ENCODE measurements around the gene TGFBR3.

The TGFBR3 gene

DNA sequence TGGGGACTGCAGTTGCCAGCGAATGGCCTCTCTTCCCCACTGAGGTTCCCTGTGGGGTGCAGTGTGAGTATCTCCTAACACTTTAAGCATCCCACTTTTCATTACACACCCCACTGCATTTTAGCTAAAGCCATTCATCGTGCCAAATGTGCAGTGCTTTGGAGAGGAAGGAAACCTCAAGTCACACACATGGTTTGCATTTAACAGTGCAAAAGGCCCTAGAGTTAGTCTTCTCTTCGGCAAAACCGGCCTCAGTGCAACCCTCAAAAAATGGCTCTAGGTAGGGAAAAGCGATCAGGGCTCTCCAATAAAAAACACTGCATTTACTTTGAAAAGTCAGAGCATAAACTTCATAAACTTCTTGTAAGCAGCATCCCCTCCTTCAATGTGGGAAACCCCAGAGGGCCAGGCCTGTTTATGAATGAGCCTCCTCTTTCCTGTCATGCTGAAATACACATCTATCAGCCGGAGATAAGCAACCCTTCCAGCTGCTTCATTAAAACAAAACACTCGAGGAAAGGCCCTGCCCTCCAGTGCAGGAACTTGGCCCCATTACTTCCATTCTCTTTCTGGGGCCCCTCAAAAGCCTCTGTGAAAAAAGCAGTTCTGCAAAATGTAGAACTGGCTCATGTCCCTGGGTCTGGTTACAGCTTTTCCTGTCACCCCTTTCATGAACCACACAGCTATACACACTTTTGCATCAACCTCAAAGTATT lies 201.3 kb downstream of the TGFBR3 start:
- H3K4me3 ChIP-seq (ENCODE audit: low read depth in 1 of 2, low read length in 1 of 2) = no peak overlapping the region
- no peaks in the 10 kb centered on the region for H3K27me3 ChIP-seq
- TF ChIP-seq, protein P1, sequence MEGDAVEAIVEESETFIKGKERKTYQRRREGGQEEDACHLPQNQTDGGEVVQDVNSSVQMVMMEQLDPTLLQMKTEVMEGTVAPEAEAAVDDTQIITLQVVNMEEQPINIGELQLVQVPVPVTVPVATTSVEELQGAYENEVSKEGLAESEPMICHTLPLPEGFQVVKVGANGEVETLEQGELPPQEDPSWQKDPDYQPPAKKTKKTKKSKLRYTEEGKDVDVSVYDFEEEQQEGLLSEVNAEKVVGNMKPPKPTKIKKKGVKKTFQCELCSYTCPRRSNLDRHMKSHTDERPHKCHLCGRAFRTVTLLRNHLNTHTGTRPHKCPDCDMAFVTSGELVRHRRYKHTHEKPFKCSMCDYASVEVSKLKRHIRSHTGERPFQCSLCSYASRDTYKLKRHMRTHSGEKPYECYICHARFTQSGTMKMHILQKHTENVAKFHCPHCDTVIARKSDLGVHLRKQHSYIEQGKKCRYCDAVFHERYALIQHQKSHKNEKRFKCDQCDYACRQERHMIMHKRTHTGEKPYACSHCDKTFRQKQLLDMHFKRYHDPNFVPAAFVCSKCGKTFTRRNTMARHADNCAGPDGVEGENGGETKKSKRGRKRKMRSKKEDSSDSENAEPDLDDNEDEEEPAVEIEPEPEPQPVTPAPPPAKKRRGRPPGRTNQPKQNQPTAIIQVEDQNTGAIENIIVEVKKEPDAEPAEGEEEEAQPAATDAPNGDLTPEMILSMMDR (IDR thresholded peaks at IDR 0.05) = no peak
- H3K9me3 ChIP-seq = no peaks in the 10 kb centered on the region
- H3K36me3 ChIP-seq = no peaks in the 10 kb centered on the region
- no peaks in the 10 kb centered on the region for H3K4me1 ChIP-seq (ENCODE audit: control insufficient read depth in 1 of 2, insufficient read depth in 1 of 2, low read depth in 1 of 2, low read length in 1 of 2)
- H3K27ac ChIP-seq = no peak overlapping the region

DNA sequence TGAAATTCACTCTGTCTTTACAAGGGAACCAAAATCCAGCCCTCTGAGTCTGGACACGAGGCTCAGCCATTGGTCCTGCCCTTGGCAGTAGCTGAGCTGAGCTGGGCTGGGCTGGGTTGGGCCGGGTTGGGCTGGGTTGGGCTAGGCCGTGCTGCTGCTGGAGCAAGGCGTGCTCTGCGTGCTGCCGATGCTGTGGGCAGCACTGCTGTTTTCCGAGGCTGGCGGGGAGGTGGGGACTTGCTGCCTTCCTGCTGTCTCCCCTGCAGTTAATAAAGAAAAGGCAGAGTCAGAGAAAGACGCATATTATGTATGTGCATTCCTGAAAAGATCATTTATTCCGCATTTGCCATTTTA lies 202.4 kb downstream of the TGFBR3 start:
- Histone ChIP-seq H3K4me3 (ENCODE audit: low read depth in 1 of 2, low read length in 1 of 2) (no peak overlapping the region), H3K9me3 (no peaks in the 10 kb centered on the region), H3K27me3 (no peaks in the 10 kb centered on the region), H3K36me3 (no peaks in the 10 kb centered on the region), H3K4me1 (ENCODE audit: control insufficient read depth in 1 of 2, insufficient read depth in 1 of 2, low read depth in 1 of 2, low read length in 1 of 2) (no peaks in the 10 kb centered on the region), H3K27ac (no peak overlapping the region)
- TF ChIP-seq, protein P1 (IDR thresholded peaks at IDR 0.05) = no peak

DNA sequence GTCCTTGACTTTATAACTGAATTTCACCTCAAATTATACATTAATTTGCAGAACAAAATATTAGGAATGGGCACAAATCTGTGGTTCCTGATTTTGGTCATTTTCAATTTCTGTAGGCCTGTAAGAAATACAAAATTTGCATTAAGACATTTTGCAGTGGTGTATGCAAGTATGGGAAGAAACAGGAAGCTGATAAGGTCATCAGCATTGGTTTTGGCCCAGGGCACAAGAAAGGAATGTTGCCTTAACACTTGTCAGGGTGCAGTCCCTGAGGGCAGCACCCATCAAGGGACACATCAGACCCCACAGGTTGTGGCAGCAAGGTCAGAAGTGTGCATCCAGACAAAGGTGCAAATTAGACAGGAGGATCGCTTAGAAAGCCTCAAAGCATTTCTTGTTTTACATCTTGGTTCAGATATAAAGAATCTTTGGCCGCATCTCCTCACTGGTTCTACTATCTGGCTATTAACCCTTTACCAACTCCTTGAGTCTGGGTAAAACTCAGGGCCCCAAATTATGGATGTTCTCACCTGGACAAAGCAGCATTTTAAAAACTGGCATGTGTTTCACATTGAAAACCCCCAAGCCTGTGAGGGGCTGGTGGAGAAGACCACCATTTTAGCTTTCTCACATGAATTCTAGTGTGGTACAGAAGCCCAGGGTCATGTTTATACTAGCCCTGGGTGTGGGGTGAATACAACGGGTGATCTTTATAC lies 202.9 kb downstream of the TGFBR3 start:
- Histone ChIP-seq H3K27me3 (no peaks in the 10 kb centered on the region), H3K36me3 (no peaks in the 10 kb centered on the region), H3K4me3 (ENCODE audit: low read depth in 1 of 2, low read length in 1 of 2) (no peak overlapping the region), H3K9me3 (no peaks in the 10 kb centered on the region), H3K27ac (no peak overlapping the region), H3K4me1 (ENCODE audit: control insufficient read depth in 1 of 2, insufficient read depth in 1 of 2, low read depth in 1 of 2, low read length in 1 of 2) (no peaks in the 10 kb centered on the region)
- TF ChIP-seq, protein P1 (IDR thresholded peaks at IDR 0.05) = no peak

DNA sequence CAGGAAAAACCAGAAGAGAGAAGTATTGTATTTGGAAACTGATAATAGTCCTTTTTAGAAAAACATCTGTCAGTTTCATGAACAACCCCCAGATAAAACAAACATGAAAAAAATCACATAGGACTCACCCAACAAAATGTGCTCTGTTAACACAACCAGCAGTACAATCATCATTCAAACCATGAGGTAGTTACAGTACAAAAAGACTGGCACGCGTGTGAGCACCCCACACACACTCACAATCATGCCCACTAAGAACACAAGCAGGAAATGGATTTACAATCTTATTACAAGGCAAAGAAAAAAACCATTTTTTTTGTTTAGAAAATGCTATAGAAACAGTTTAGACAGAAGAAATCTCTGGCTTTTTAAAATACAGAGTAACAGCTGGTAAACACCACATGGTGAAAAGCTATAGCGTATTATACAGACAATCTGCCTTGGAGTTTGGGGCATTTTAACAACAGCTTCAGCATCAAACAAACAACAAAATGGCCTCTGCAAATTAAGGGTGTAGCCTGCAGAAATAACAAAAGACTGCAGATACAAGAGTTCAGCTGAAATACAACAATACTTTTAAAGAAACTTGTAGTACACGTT lies 205.3 kb downstream of the TGFBR3 start:
- H3K4me3 ChIP-seq (ENCODE audit: low read depth in 1 of 2, low read length in 1 of 2) = no peak overlapping the region
- no peaks in the 10 kb centered on the region for H3K4me1 ChIP-seq (ENCODE audit: control insufficient read depth in 1 of 2, insufficient read depth in 1 of 2, low read depth in 1 of 2, low read length in 1 of 2)
- TF ChIP-seq, protein P1 (IDR thresholded peaks at IDR 0.05) = no peak
- H3K9me3 ChIP-seq = no peaks in the 10 kb centered on the region
- no peaks in the 10 kb centered on the region for H3K36me3 ChIP-seq
- H3K27ac ChIP-seq = no peak overlapping the region
- no peaks in the 10 kb centered on the region for H3K27me3 ChIP-seq

DNA sequence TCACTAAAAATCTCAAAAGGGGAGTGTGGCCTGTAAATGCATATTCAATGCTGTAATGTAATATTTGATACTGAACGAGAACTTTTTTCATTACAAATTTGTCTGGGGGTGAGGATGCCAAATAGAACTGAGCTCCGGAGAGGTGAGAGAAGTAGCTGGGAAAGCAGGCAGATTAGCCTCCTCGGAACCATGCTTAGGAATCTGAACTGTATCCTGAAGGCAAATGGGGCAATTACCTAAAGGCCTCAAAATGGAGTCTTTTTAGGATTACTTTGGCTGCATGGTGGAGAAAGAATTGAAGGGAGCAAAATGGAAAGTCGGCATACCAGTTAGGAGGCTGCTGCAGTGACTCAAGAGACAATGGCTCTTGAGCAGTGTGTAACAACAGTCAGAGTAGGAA lies 206.5 kb downstream of the TGFBR3 start:
- Histone ChIP-seq H3K4me1 (ENCODE audit: control insufficient read depth in 1 of 2, insufficient read depth in 1 of 2, low read depth in 1 of 2, low read length in 1 of 2) (no peaks in the 10 kb centered on the region), H3K4me3 (ENCODE audit: low read depth in 1 of 2, low read length in 1 of 2) (no peak overlapping the region), H3K36me3 (no peaks in the 10 kb centered on the region), H3K27ac (no peak overlapping the region), H3K9me3 (no peaks in the 10 kb centered on the region), H3K27me3 (no peaks in the 10 kb centered on the region)
- TF ChIP-seq, protein P1 (IDR thresholded peaks at IDR 0.05) = no peak
